Fibroblast of lung (primary cell): Measurements from ENCODE around the gene EML1.

ENCODE experiments used
- EZH2 ChIP-seq: IDR thresholded peaks from 2 replicates; pipeline ENCODE4 v1.5.1; 2012; ENCODE audit warnings: low read length, control low read depth, mild to moderate bottlenecking; ENCODE audit errors: missing control alignments
- TF ChIP-seq, protein P1 (sequence below), 2 donors: IDR thresholded peaks in 1 of 2; conservative IDR thresholded peaks in 1 of 2; 1 replicate in 1 of 2; 2 replicates in 1 of 2; pipeline ENCODE4 v1.5.1; 2011 to 2012; ENCODE audit warnings: low read length in 2 of 2, control low read depth in 1 of 2, inconsistent platforms in 1 of 2, low read depth in 1 of 2, mild to moderate bottlenecking in 1 of 2

DNA sequence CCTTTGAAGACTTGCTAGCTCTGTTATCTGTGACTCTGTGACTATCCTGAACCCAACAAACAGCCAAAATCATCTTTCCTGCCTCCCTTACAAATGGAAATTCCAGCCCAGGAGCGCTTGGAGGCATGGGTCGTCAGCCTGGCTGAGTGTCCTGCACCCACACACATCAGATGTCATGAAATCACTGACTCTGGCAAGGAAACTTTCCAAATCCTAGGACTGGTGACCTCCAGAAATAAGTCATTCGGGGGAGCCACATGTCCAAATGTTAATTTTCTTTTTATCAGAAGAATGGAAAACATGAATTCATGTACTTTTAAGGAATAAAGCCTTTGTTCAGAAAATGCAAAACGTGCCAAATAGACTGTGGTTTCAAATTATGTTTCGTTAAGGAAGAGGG lies 175.7 kb downstream of the EML1 start:
- TF ChIP-seq, protein P1, sequence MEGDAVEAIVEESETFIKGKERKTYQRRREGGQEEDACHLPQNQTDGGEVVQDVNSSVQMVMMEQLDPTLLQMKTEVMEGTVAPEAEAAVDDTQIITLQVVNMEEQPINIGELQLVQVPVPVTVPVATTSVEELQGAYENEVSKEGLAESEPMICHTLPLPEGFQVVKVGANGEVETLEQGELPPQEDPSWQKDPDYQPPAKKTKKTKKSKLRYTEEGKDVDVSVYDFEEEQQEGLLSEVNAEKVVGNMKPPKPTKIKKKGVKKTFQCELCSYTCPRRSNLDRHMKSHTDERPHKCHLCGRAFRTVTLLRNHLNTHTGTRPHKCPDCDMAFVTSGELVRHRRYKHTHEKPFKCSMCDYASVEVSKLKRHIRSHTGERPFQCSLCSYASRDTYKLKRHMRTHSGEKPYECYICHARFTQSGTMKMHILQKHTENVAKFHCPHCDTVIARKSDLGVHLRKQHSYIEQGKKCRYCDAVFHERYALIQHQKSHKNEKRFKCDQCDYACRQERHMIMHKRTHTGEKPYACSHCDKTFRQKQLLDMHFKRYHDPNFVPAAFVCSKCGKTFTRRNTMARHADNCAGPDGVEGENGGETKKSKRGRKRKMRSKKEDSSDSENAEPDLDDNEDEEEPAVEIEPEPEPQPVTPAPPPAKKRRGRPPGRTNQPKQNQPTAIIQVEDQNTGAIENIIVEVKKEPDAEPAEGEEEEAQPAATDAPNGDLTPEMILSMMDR (conservative IDR thresholded peaks at IDR 0.05 in 1 of 2, IDR thresholded peaks at IDR 0.05 in 1 of 2; ENCODE audit: low read depth in 1 of 2, low read length in 2 of 2) = no peak
- TF ChIP-seq EZH2 = no peak
